ENCODE measurements around the gene AMOT. TPM values are rescaled to one million over a fixed set of nuclear protein-coding genes. Genes with fewer than 3 reads are reported as not detected.
A peak's percentile ranks its signal among the peaks of the same experiment; 100 is the strongest.

AMOT gene
- total and polyA plus RNA-seq, 8 donors: 1.4 to 12.5 (median 4.9) TPM; not detected in 1

- Histone ChIP-seq H3K27me3 (peaks cover 0 to 5% (median 0%) of the 10 kb centered on the region in 3 donors), H3K27ac (no peak overlapping the region), H3K36me3 (no peaks in the 10 kb centered on the region), H3K9me3 (no peaks in the 10 kb centered on the region), H3K4me1 (peaks cover 0 to 12% (median 4%) of the 10 kb centered on the region in 4 donors), H3K4me3 (no peak overlapping the region)
- TF ChIP-seq POLR2AphosphoS5 (IDR thresholded peaks at IDR 0.05) (no peak), EP300 (IDR thresholded peaks at IDR 0.05) (no peak), POLR2A (IDR thresholded peaks at IDR 0.05) (no peak), CTCF (IDR thresholded peaks at IDR 0.05) (no peak)
- DNase-seq: no peak
- 29 to 53% (median 39%) methylated on average over 3 of the region's 3 CpGs for WGBS, 5 donors
- intact Hi-C loops (cut with DNase I; ENCODE audit: low total_unique reads): no loop called here
Measured at GRCh38 chrX:112852851-112853250, 12.2 kb upstream of the AMOT start.

- 18 to 28% (median 28%) methylated on average over 4 of the region's 4 CpGs for WGBS, 5 donors
- Histone ChIP-seq H3K36me3 (no peaks in the 10 kb centered on the region), H3K27me3 (peaks cover 0 to 5% (median 0%) of the 10 kb centered on the region in 3 donors), H3K4me1 (peaks cover 0 to 12% (median 4%) of the 10 kb centered on the region in 4 donors), H3K9me3 (no peaks in the 10 kb centered on the region), H3K4me3 (no peak overlapping the region), H3K27ac (no peak overlapping the region)
- peak in 1 of 2 donors; percentile 62 for DNase-seq
- no peak for TF ChIP-seq POLR2AphosphoS5 (IDR thresholded peaks at IDR 0.05)
- no peak for TF ChIP-seq CTCF (IDR thresholded peaks at IDR 0.05)
- no peak for TF ChIP-seq EP300 (IDR thresholded peaks at IDR 0.05)
- TF ChIP-seq POLR2A (IDR thresholded peaks at IDR 0.05): no peak
- intact Hi-C loops (cut with DNase I; ENCODE audit: low total_unique reads): no loop called here
Measured at GRCh38 chrX:112851806-112852205, 11.2 kb upstream of the AMOT start.

GRCh38 chrX:112851161-112851779 is 10.6 kb upstream of the AMOT start:
- intact Hi-C loops (cut with DNase I; ENCODE audit: low total_unique reads): no loop called here
- Histone ChIP-seq H3K27me3 (peaks cover 0 to 5% (median 0%) of the 10 kb centered on the region in 3 donors), H3K36me3 (no peaks in the 10 kb centered on the region), H3K4me3 (no peak overlapping the region), H3K4me1 (peaks cover 0 to 12% (median 6%) of the 10 kb centered on the region in 4 donors), H3K9me3 (no peaks in the 10 kb centered on the region), H3K27ac (no peak overlapping the region)
- no peak for TF ChIP-seq POLR2AphosphoS5 (IDR thresholded peaks at IDR 0.05)
- no peak for TF ChIP-seq EP300 (IDR thresholded peaks at IDR 0.05)
- TF ChIP-seq POLR2A (IDR thresholded peaks at IDR 0.05): no peak
- no peak for TF ChIP-seq CTCF (IDR thresholded peaks at IDR 0.05)
- DNase-seq: no peak
- 18 to 42% (median 30%) methylated on average over 2 of the region's 2 CpGs for WGBS, 5 donors

- Histone ChIP-seq H3K9me3 (no peaks in the 10 kb centered on the region), H3K36me3 (no peaks in the 10 kb centered on the region), H3K27ac (no peak overlapping the region), H3K4me3 (no peak overlapping the region), H3K27me3 (peaks cover 0 to 4% (median 0%) of the 10 kb centered on the region in 3 donors), H3K4me1 (peaks cover 0 to 12% (median 6%) of the 10 kb centered on the region in 4 donors)
- intact Hi-C loops (cut with DNase I; ENCODE audit: low total_unique reads): no loop called here
- TF ChIP-seq POLR2AphosphoS5 (IDR thresholded peaks at IDR 0.05) (no peak), POLR2A (IDR thresholded peaks at IDR 0.05) (no peak), EP300 (IDR thresholded peaks at IDR 0.05) (no peak), CTCF (IDR thresholded peaks at IDR 0.05) (no peak)
- no peak for DNase-seq
Measured at GRCh38 chrX:112849016-112849415, 8.4 kb upstream of the AMOT start.

Data from stomach (tissue), 9 donors.